Keratinocyte (primary cell): Measurements from ENCODE around the gene EXOSC6. TPM values are rescaled to one million over a fixed set of nuclear protein-coding genes. Genes with fewer than 3 reads are reported as not detected.
"Not testable (repeated sequence)": the region's sequence is repeated elsewhere in the genome, so short reads cannot be mapped to it uniquely, and the experiment has no call there.

Experiments used
- DNase-seq: peaks from one replicate; pipeline ENCODE4 v3.0.0-alpha.2; 2011; ENCODE audit warnings: low read depth, missing footprints, low spot score
- FAIRE-seq: peaks from 2 replicates; lab custom pipeline; 2011; peaks lifted over from hg19 to GRCh38; lab: Jason Lieb, UNC
- H2AFZ ChIP-seq: 2 replicates; pipeline ENCODE4 v1.6.0; 2012; ENCODE audit warnings: low read length, control low read depth, inconsistent platforms; ENCODE audit not compliant: control insufficient read depth
- H3K27ac ChIP-seq: 2 replicates; pipeline ENCODE4 v1.5.1; 2011; ENCODE audit warnings: low read length; ENCODE audit not compliant: control insufficient read depth, insufficient read depth
- H3K27me3 ChIP-seq: 3 replicates; pipeline ENCODE4 v1.6.0; 2011; ENCODE audit warnings: low read length; ENCODE audit not compliant: control insufficient read depth, insufficient read depth; ENCODE audit errors: extremely low read depth
- H3K36me3 ChIP-seq, 2 experiments: 2 replicates in 1 of 2; 3 replicates in 1 of 2; pipeline ENCODE4 v1.5.1; 2011; ENCODE audit warnings: low read length in 2 of 2, mild to moderate bottlenecking in 1 of 2; ENCODE audit not compliant: control insufficient read depth in 2 of 2, insufficient read depth in 2 of 2; ENCODE audit errors: extremely low read depth in 1 of 2
- H3K4me1 ChIP-seq: 3 replicates; pipeline ENCODE4 v1.5.1; 2011; ENCODE audit warnings: low read length; ENCODE audit not compliant: control insufficient read depth, insufficient read depth; ENCODE audit errors: extremely low read depth
- H3K4me2 ChIP-seq: 3 replicates; pipeline ENCODE4 v1.6.0; 2011; ENCODE audit warnings: low read depth, low read length; ENCODE audit not compliant: control insufficient read depth, insufficient read depth; ENCODE audit errors: extremely low read depth
- H3K4me3 ChIP-seq, 3 experiments: fragments of 200-600 bp in 1 of 3; sonication (generic) in 1 of 3; 2 replicates in 2 of 3; 3 replicates in 1 of 3; pipeline ENCODE4 v1.5.1; 2011 to 2016; ENCODE audit warnings: low read length in 3 of 3, mild to moderate bottlenecking in 3 of 3, control low read depth in 2 of 3, inconsistent platforms in 1 of 3, low read depth in 1 of 3, mixed read lengths in 1 of 3, mixed run types in 1 of 3, moderate library complexity in 1 of 3; ENCODE audit not compliant: control insufficient read depth in 2 of 3, insufficient read depth in 2 of 3; ENCODE audit errors: extremely low read depth in 1 of 3
- H3K79me2 ChIP-seq: 2 replicates; pipeline ENCODE4 v1.6.0; 2012; ENCODE audit warnings: low read length; ENCODE audit not compliant: control insufficient read depth, insufficient read depth
- H3K9ac ChIP-seq: 3 replicates; pipeline ENCODE4 v1.6.0; 2011; ENCODE audit warnings: low read length; ENCODE audit not compliant: control insufficient read depth, insufficient read depth; ENCODE audit errors: extremely low read depth
- H3K9me1 ChIP-seq: 3 replicates; pipeline ENCODE4 v1.6.0; 2011; ENCODE audit warnings: low read length; ENCODE audit not compliant: control insufficient read depth, insufficient read depth; ENCODE audit errors: extremely low read depth
- H3K9me3 ChIP-seq: 2 replicates; pipeline ENCODE4 v1.5.1; 2012; ENCODE audit warnings: low read depth, low read length; ENCODE audit not compliant: control insufficient read depth
- H4K20me1 ChIP-seq: 3 replicates; pipeline ENCODE4 v1.6.0; 2011; ENCODE audit warnings: low read length; ENCODE audit not compliant: control insufficient read depth, insufficient read depth; ENCODE audit errors: extremely low read depth
- CTCF ChIP-seq, 3 experiments: IDR thresholded peaks in 1 of 3; conservative IDR thresholded peaks in 1 of 3; optimal IDR thresholded peaks in 1 of 3; 2 replicates in 2 of 3; 3 replicates in 1 of 3; pipeline versions ENCODE3 to v1.5.1; 2011; ENCODE audit warnings: low read length in 3 of 3, mild to moderate bottlenecking in 3 of 3, moderate library complexity in 2 of 3, control low read depth in 1 of 3, inconsistent platforms in 1 of 3; ENCODE audit not compliant: insufficient read depth in 2 of 3; ENCODE audit errors: extremely low read depth in 1 of 3
- EZH2 ChIP-seq: IDR thresholded peaks from one replicate; pipeline ENCODE4 v1.6.1; 2012; ENCODE audit warnings: inconsistent platforms, mild to moderate bottlenecking, low read length, moderate library complexity
- dilution Hi-C: fragments of 300-500 bp; cut with MboI; formaldehyde crosslinking; loops from one replicate; pipeline ENCODE4 v1.7.0; 2020; ENCODE audit warnings: low sequenced_read_pairs; ENCODE audit not compliant: extremely low pct_ligation_motif_present
- polyA plus RNA-seq, 5 experiments: library from polyadenylated mRNA; depleted of rRNA in 3 of 5; stranded (reverse) in 3 of 5; stranded (forward) in 1 of 5; unstranded in 1 of 5; fragments of >200 nt; gene quantifications; 1 replicate in 1 of 5; 2 replicates in 3 of 5; 3 replicates in 1 of 5; pipeline versions ENCODE4 v1.2.1 to v1.2.3, GENCODE V29; 2011 to 2012; ENCODE audit warnings: missing spikeins in 2 of 5, low read depth in 1 of 5, low replicate concordance in 1 of 5

The EXOSC6 gene
- polyA plus RNA-seq, 1 donor (not counting 4 experiments of a cell fraction or from before 2014, with no cell fraction given), result 7.5 TPM

- no peak for DNase-seq
- Histone ChIP-seq H3K9me3 (no peaks in the 10 kb centered on the region), H3K4me2 (no peak overlapping the region), H4K20me1 (peaks cover 5% of the 10 kb centered on the region), H2AFZ (no peak overlapping the region), H3K27me3 (no peaks in the 10 kb centered on the region), H3K36me3 (peaks cover 30 to 38% of the 10 kb centered on the region in 2 experiments), H3K9ac (no peak overlapping the region), H3K4me3 (no peak overlapping the region), H3K79me2 (peaks cover 3% of the 10 kb centered on the region), H3K27ac (no peak overlapping the region), H3K4me1 (no peaks in the 10 kb centered on the region), H3K9me1 (no peaks in the 10 kb centered on the region)
- no peak for FAIRE-seq
- dilution Hi-C loops, result no loop called here
- TF ChIP-seq CTCF (optimal IDR thresholded peaks at IDR 0.05 in 1 of 3, IDR thresholded peaks at IDR 0.05 in 1 of 3, conservative IDR thresholded peaks at IDR 0.05 in 1 of 3; ENCODE audit: extremely low read depth in 1 of 3, insufficient read depth in 2 of 3, low read length in 3 of 3), result no peak
- TF ChIP-seq EZH2, result no peak
Measured at GRCh38 chr16:70270176-70270575, 18.4 kb upstream of the EXOSC6 start.

DNA sequence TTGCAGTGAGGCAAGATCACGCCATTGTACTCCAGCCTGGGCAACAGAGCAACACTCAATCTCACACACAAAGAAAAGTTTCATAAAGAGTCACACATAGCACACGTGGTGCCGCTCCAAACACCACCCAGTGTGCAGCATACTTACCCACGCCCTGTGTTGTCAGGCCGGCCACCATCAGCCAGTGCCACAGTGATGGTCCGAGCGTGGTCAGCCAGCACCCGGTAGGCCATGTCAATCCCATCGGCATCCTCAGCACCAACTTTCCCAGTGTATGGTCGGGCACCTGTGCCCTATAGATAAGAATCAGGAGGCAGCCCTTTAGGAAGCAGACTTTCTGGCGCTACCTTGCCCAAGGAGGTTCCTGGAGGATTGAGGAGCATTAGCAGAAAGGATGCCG, 17.7 kb upstream of the EXOSC6 start:
- H3K4me2 ChIP-seq, result no peak overlapping the region
- no peaks in the 10 kb centered on the region for H3K9me1 ChIP-seq
- peaks cover 5% of the 10 kb centered on the region for H4K20me1 ChIP-seq
- dilution Hi-C loops, result no loop called here
- no peak for TF ChIP-seq EZH2
- TF ChIP-seq CTCF (optimal IDR thresholded peaks at IDR 0.05 in 1 of 3, IDR thresholded peaks at IDR 0.05 in 1 of 3, conservative IDR thresholded peaks at IDR 0.05 in 1 of 3; ENCODE audit: extremely low read depth in 1 of 3, insufficient read depth in 2 of 3, low read length in 3 of 3), result no peak
- no peaks in the 10 kb centered on the region for H3K9me3 ChIP-seq
- peaks cover 36 to 44% of the 10 kb centered on the region in 2 experiments for H3K36me3 ChIP-seq
- no peak overlapping the region for H3K27ac ChIP-seq
- no peak overlapping the region for H2AFZ ChIP-seq
- FAIRE-seq (no peak), DNase-seq (no peak)
- H3K79me2 ChIP-seq, result peaks cover 3% of the 10 kb centered on the region
- no peak overlapping the region for H3K4me3 ChIP-seq
- no peaks in the 10 kb centered on the region for H3K27me3 ChIP-seq
- no peaks in the 10 kb centered on the region for H3K4me1 ChIP-seq
- H3K9ac ChIP-seq, result no peak overlapping the region

GRCh38 chr16:70267922-70268321, 16.2 kb upstream of the EXOSC6 start:
- H3K4me1 ChIP-seq, H3K9ac ChIP-seq, FAIRE-seq, H4K20me1 ChIP-seq, DNase-seq, H3K9me1 ChIP-seq, H3K27ac ChIP-seq, H3K4me2 ChIP-seq, dilution Hi-C loops, H3K9me3 ChIP-seq, H3K79me2 ChIP-seq, H3K27me3 ChIP-seq, H3K4me3 ChIP-seq, H2AFZ ChIP-seq: not testable (repeated sequence)
- peaks cover 40% of the 10 kb centered on the region in 2 experiments for H3K36me3 ChIP-seq
